ENCODE measurements around the gene TEPSIN. TPM values are rescaled to one million over a fixed set of nuclear protein-coding genes. Genes with fewer than 3 reads are reported as not detected.

Gene TEPSIN
- total RNA-seq, 1 experiment from 2014 or later = 14.5 TPM

- Histone ChIP-seq H3K27ac (ENCODE audit: low read length) (no peak overlapping the region), H3K9me3 (ENCODE audit: low read length) (no peaks in the 10 kb centered on the region), H3K79me2 (ENCODE audit: low read length) (no peaks in the 10 kb centered on the region), H3K36me3 (ENCODE audit: insufficient read depth, low read length) (no peaks in the 10 kb centered on the region), H3K9ac (ENCODE audit: low read length) (no peak overlapping the region), H4K20me1 (ENCODE audit: insufficient read depth, low read depth, low read length) (no peaks in the 10 kb centered on the region), H3K4me3 (ENCODE audit: low read length) (no peak overlapping the region), H3K4me2 (ENCODE audit: low read depth, low read length, poor library complexity, severe bottlenecking) (no peak overlapping the region), H3K9me2 (replicated peaks; ENCODE audit: insufficient read depth, low read length) (no peaks in the 10 kb centered on the region), H3K27me3 (ENCODE audit: low read length) (no peaks in the 10 kb centered on the region), H2AFZ (ENCODE audit: low read length) (no peak overlapping the region), H3K4me1 (ENCODE audit: low read length) (peaks cover 8% of the 10 kb centered on the region)
- no peak for DNase-seq
Observed at GRCh38 chr17:81179220-81179619, 59.6 kb downstream of the TEPSIN start.

Other genes starting within 250 kb of the TEPSIN start
- gene CHMP6, start 247.2 kb downstream of the TEPSIN start, total RNA-seq (2014; rRNA removed; shearing (Covaris generic); ENCODE audit: low replicate concordance) = 16.1 and 23.1 TPM in 2 replicates
- gene BAIAP2, start 203.9 kb downstream of the TEPSIN start, total RNA-seq (2014; rRNA removed; shearing (Covaris generic); ENCODE audit: low replicate concordance) = not detected in 2 replicates
- gene PVALEF, start 73.5 kb downstream of the TEPSIN start, total RNA-seq (2014; rRNA removed; shearing (Covaris generic); ENCODE audit: low replicate concordance) = not detected in 2 replicates
- not detected in 2 replicates for gene AATK, start 72.8 kb downstream of the TEPSIN start, total RNA-seq (2014; rRNA removed; shearing (Covaris generic); ENCODE audit: low replicate concordance)
- gene CEP131, start 16.1 kb downstream of the TEPSIN start, total RNA-seq (2014; rRNA removed; shearing (Covaris generic); ENCODE audit: low replicate concordance) = 5.1 and 23.6 TPM in 2 replicates
- 34.7 and 81.5 TPM in 2 replicates for gene NDUFAF8, start 263 bp upstream of the TEPSIN start, total RNA-seq (2014; rRNA removed; shearing (Covaris generic); ENCODE audit: low replicate concordance)
- 20.8 and 48.8 TPM in 2 replicates for gene SLC38A10, start 56.3 kb upstream of the TEPSIN start, total RNA-seq (2014; rRNA removed; shearing (Covaris generic); ENCODE audit: low replicate concordance)
- not detected in 2 replicates for gene BAHCC1, start 156.4 kb upstream of the TEPSIN start, total RNA-seq (2014; rRNA removed; shearing (Covaris generic); ENCODE audit: low replicate concordance)

All from Karpas-422 (cell line).